H1 (cell line): ENCODE data around the gene PTPRD. TPM values are rescaled to one million over a fixed set of nuclear protein-coding genes. Genes with fewer than 3 reads are reported as not detected.

ENCODE experiments used
- CTCF ChIA-PET: fragments of 300-600 bp; sonication (Branson Sonifier 250); formaldehyde crosslinking; loops from one replicate; lab custom pipeline; 2021; ENCODE audit not compliant: partially characterized antibody; lab: Charles Lee
- POLR2A ChIA-PET: fragments of 300-600 bp; sonication (Branson Sonifier 250); formaldehyde crosslinking; loops from one replicate; lab custom pipeline; 2021; ENCODE audit warnings: inconsistent platforms; ENCODE audit not compliant: partially characterized antibody; lab: Charles Lee
- DNase-seq, 2 experiments: peaks; one replicate each; pipeline versions ENCODE4 v3.0.0 to v3.0.0-alpha.2; 2010 to 2022; ENCODE audit warnings: low spot score in 2 of 2, low read depth in 1 of 2, mixed read lengths in 1 of 2
- FAIRE-seq: peaks from 2 replicates; lab custom pipeline; 2011; peaks lifted over from hg19 to GRCh38; lab: Jason Lieb, UNC
- H2AFZ ChIP-seq: 2 replicates; pipeline ENCODE4 v1.8.1; 2012; ENCODE audit warnings: low read length, inconsistent platforms
- H2AK5ac ChIP-seq: 2 replicates; pipeline ENCODE4 v1.6.1; 2013; ENCODE audit warnings: low read depth, low read length
- H2BK120ac ChIP-seq: replicated peaks from 2 replicates; pipeline ENCODE3; 2013; ENCODE audit warnings: low read depth, low read length, inconsistent platforms
- H2BK12ac ChIP-seq: 2 replicates; pipeline ENCODE4 v1.6.1; 2013; ENCODE audit warnings: low read depth, low read length
- H2BK15ac ChIP-seq: 2 replicates; pipeline ENCODE4 v1.6.1; 2013; ENCODE audit warnings: low read length
- H2BK20ac ChIP-seq: 2 replicates; pipeline ENCODE4 v1.6.1; 2013; ENCODE audit warnings: low read length
- H2BK5ac ChIP-seq: 2 replicates; pipeline ENCODE4 v1.6.1; 2013; ENCODE audit warnings: low read depth, low read length
- H3K14ac ChIP-seq: 2 replicates; pipeline ENCODE4 v1.6.1; 2013; ENCODE audit warnings: inconsistent platforms; ENCODE audit not compliant: insufficient read length
- H3K18ac ChIP-seq: 2 replicates; pipeline ENCODE4 v1.6.1; 2013; ENCODE audit warnings: low read length; ENCODE audit errors: extremely low read depth
- H3K23ac ChIP-seq: 2 replicates; pipeline ENCODE4 v1.6.1; 2013; ENCODE audit warnings: inconsistent platforms; ENCODE audit not compliant: insufficient read length
- H3K23me2 ChIP-seq: 2 replicates; pipeline ENCODE4 v1.6.1; 2013; ENCODE audit warnings: low read depth, low read length
- H3K27ac ChIP-seq: 2 replicates; pipeline ENCODE4 v1.6.1; 2011; ENCODE audit warnings: low read depth, low read length, inconsistent platforms
- H3K27me3 ChIP-seq, 4 experiments: replicated peaks in 1 of 4; 1 replicate in 1 of 4; 2 replicates in 3 of 4; pipeline versions ENCODE4 v1.6.1 to v1.8.1; 2011 to 2013; ENCODE audit warnings: low read length in 3 of 4, mild to moderate bottlenecking in 3 of 4, inconsistent platforms in 2 of 4, mixed read lengths in 2 of 4, moderate library complexity in 1 of 4; ENCODE audit not compliant: control insufficient read depth in 3 of 4, insufficient read depth in 3 of 4; ENCODE audit errors: extremely low read depth in 1 of 4
- H3K36me3 ChIP-seq, 4 experiments: 2 replicates each; pipeline versions ENCODE4 v1.6.1 to v1.8.1; 2011 to 2013; ENCODE audit warnings: mild to moderate bottlenecking in 4 of 4, low read length in 3 of 4, moderate library complexity in 2 of 4, control low read depth in 1 of 4, inconsistent platforms in 1 of 4; ENCODE audit not compliant: insufficient read depth in 4 of 4, control insufficient read depth in 2 of 4
- H3K4ac ChIP-seq: replicated peaks from 2 replicates; pipeline ENCODE3; 2013; ENCODE audit warnings: low read length, low read depth, mixed read lengths, inconsistent platforms; ENCODE audit not compliant: insufficient read length
- H3K4me1 ChIP-seq, 4 experiments: replicated peaks in 1 of 4; 1 replicate in 1 of 4; 2 replicates in 3 of 4; pipeline versions ENCODE4 v1.6.1 to v1.8.1; 2011 to 2013; ENCODE audit warnings: low read length in 3 of 4, inconsistent platforms in 2 of 4, mixed read lengths in 1 of 4; ENCODE audit not compliant: insufficient read depth in 4 of 4, control insufficient read depth in 3 of 4
- H3K4me2 ChIP-seq, 2 experiments: 2 replicates each; pipeline versions ENCODE4 v1.6.1 to v1.8.1; 2011 to 2013; ENCODE audit warnings: low read depth in 2 of 2, low read length in 2 of 2, control low read depth in 1 of 2, inconsistent platforms in 1 of 2, mild to moderate bottlenecking in 1 of 2; ENCODE audit not compliant: insufficient read depth in 1 of 2
- H3K4me3 ChIP-seq, 4 experiments: fragments of 200-600, 300-600 bp in 1 of 4; sonication (generic), shearing (Covaris generic), sonication (Bioruptor Twin) in 1 of 4; 2 replicates each; pipeline versions ENCODE4 v1.5.1 to v1.8.1; 2011 to 2016; ENCODE audit warnings: low read length in 4 of 4, low read depth in 3 of 4, control low read depth in 2 of 4, inconsistent platforms in 2 of 4, mild to moderate bottlenecking in 2 of 4, mixed read lengths in 1 of 4, moderate library complexity in 1 of 4; ENCODE audit not compliant: insufficient read depth in 2 of 4; ENCODE audit errors: extremely low read depth in 1 of 4
- H3K56ac ChIP-seq: replicated peaks from 2 replicates; pipeline ENCODE3; 2013; ENCODE audit warnings: low read depth, mild to moderate bottlenecking, mixed read lengths, low read length, inconsistent platforms; ENCODE audit not compliant: insufficient read length
- H3K79me1 ChIP-seq: 2 replicates; pipeline ENCODE4 v1.6.1; 2013; ENCODE audit warnings: low read depth, low read length, control low read depth
- H3K79me2 ChIP-seq, 2 experiments: 2 replicates each; pipeline versions ENCODE4 v1.6.1 to v1.8.1; 2012 to 2013; ENCODE audit warnings: low read length in 2 of 2, mild to moderate bottlenecking in 2 of 2, inconsistent platforms in 1 of 2; ENCODE audit not compliant: insufficient read depth in 2 of 2, control insufficient read depth in 1 of 2
- H3K9ac ChIP-seq, 4 experiments: replicated peaks in 1 of 4; 1 replicate in 1 of 4; 2 replicates in 3 of 4; pipeline versions ENCODE4 v1.6.1 to v1.8.1; 2011 to 2013; ENCODE audit warnings: low read depth in 3 of 4, low read length in 3 of 4, control low read depth in 2 of 4, mild to moderate bottlenecking in 2 of 4, moderate library complexity in 2 of 4, inconsistent platforms in 1 of 4; ENCODE audit errors: extremely low read depth in 1 of 4
- H3K9me3 ChIP-seq, 2 experiments: 2 replicates each; pipeline versions ENCODE4 v1.6.1 to v1.8.1; 2012 to 2013; ENCODE audit warnings: mild to moderate bottlenecking in 2 of 2, moderate library complexity in 2 of 2, control low read depth in 1 of 2, inconsistent platforms in 1 of 2, low read depth in 1 of 2, low read length in 1 of 2, mixed read lengths in 1 of 2; ENCODE audit not compliant: insufficient read depth in 2 of 2
- H4K20me1 ChIP-seq, 2 experiments: replicated peaks in 1 of 2; 2 replicates each; pipeline versions ENCODE3 to v1.8.1; 2011 to 2013; ENCODE audit warnings: inconsistent platforms in 2 of 2, low read length in 2 of 2, mild to moderate bottlenecking in 1 of 2; ENCODE audit not compliant: insufficient read depth in 2 of 2, control insufficient read depth in 1 of 2
- H4K5ac ChIP-seq: 2 replicates; pipeline ENCODE4 v1.6.1; 2013; ENCODE audit warnings: low read length, low read depth, mixed read lengths, inconsistent platforms; ENCODE audit not compliant: insufficient read length
- H4K8ac ChIP-seq: 2 replicates; pipeline ENCODE4 v1.8.0; 2013; ENCODE audit warnings: mild to moderate bottlenecking, moderate library complexity, low read length, inconsistent platforms; ENCODE audit not compliant: insufficient read depth; ENCODE audit errors: extremely low read depth
- H4K91ac ChIP-seq: replicated peaks from 2 replicates; pipeline ENCODE3; 2013; ENCODE audit warnings: low read length, mixed read lengths, inconsistent platforms; ENCODE audit not compliant: insufficient read length
- BACH1 ChIP-seq: IDR thresholded peaks from 2 replicates; pipeline ENCODE4 v1.6.1; 2012; ENCODE audit warnings: low read length, improper control_type of control experiment
- BCL11A ChIP-seq, 2 experiments: IDR thresholded peaks; one replicate each; pipeline ENCODE4 v1.6.1; 2011; ENCODE audit warnings: low read depth in 2 of 2, low read length in 2 of 2, mild to moderate bottlenecking in 2 of 2
- CEBPB ChIP-seq: IDR thresholded peaks from 2 replicates; pipeline ENCODE4 v1.6.1; 2012; ENCODE audit warnings: low read depth, low read length
- JUN ChIP-seq: IDR thresholded peaks from 2 replicates; pipeline ENCODE4 v1.6.1; 2011; ENCODE audit warnings: low read depth, mild to moderate bottlenecking, improper control_type of control experiment, low read length
- POLR2A ChIP-seq, 2 experiments: IDR thresholded peaks; 1 replicate in 1 of 2; 2 replicates in 1 of 2; pipeline ENCODE4 v1.6.1; 2011; ENCODE audit warnings: low read depth in 2 of 2, low read length in 2 of 2, mild to moderate bottlenecking in 2 of 2; ENCODE audit errors: control extremely low read depth in 1 of 2
- RBBP5 ChIP-seq: IDR thresholded peaks from 2 replicates; pipeline ENCODE4 v1.7.1; 2012; ENCODE audit warnings: low read depth, mild to moderate bottlenecking, inconsistent platforms, low read length, moderate library complexity, borderline replicate concordance
- TEAD4 ChIP-seq: IDR thresholded peaks from 2 replicates; pipeline ENCODE4 v1.6.1; 2012; ENCODE audit warnings: low read depth, low read length, inconsistent platforms, mixed read lengths
- WGBS, 2 experiments: shearing (Covaris generic) in 1 of 2; methylation state at CpG; one replicate each; pipeline versions ENCODE4 v1.1.6 to v1.1.7; 2013 to 2015; ENCODE audit warnings: low lambda C conversion rate in 2 of 2, mixed read lengths in 2 of 2, inconsistent platforms in 1 of 2, low coverage in 1 of 2, missing lambda C conversion rate in 1 of 2; ENCODE audit not compliant: insufficient replicate concordance in 2 of 2, insufficient coverage in 1 of 2, insufficient read length in 1 of 2; ENCODE audit errors: extremely low coverage in 1 of 2, missing lambda C conversion rate in 1 of 2; 5-methylcytosine and 5-hydroxymethylcytosine counted together
- polyA plus RNA-seq, 7 experiments: library from polyadenylated mRNA; depleted of rRNA in 3 of 7; stranded (reverse) in 5 of 7; unstranded in 2 of 7; fragments of >200 nt in 5 of 7; fragments of 200-250 nt in 2 of 7; gene quantifications; 1 replicate in 5 of 7; 2 replicates in 1 of 7; 4 replicates in 1 of 7; pipeline versions ENCODE4 v1.2.1 to v1.2.3, GENCODE V29; 2011 to 2013; ENCODE audit warnings: missing spikeins in 2 of 7, mixed read lengths in 2 of 7
- total RNA-seq: library from RNA; stranded (reverse); fragmentation: NEBNext Ultra II Directional; extraction: Animal tissue kit (Norgen Biotek cat#: 25700); gene quantifications from 2 replicates; pipeline ENCODE4 v1.2.1, GENCODE V29; 2021

Gene PTPRD
- total and polyA plus RNA-seq, 2 of the 8 experiments (the other 6 are each of a cell fraction or from before 2014, with no cell fraction given): 17.2 to 77.0 TPM

DNA sequence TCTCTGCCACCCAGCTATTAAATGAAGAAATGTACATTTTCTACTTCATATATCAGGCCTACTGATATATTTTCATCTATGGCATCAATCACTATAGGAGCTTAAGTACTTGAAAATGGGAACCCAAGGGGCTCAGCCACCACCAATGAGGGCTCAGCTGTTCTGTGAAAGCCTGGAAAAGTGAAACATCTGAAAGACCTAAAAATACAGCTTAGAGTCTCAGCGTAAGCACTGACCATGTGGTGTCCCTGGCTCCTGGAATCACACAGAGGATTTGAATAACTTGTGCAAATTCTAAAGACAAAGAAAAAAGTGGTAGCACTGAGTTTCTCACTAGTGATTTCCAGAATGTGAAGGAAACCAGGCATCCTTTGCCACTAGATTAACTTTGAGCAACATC, 64.5 kb downstream of the PTPRD start:
- Histone ChIP-seq H2BK20ac (no peak overlapping the region), H3K9me3 (no peaks in the 10 kb centered on the region), H2BK12ac (no peak overlapping the region), H3K56ac (no peak overlapping the region), H3K4me2 (no peak overlapping the region), H3K23ac (no peak overlapping the region), H3K4me3 (no peak overlapping the region), H3K18ac (no peak overlapping the region), H2AFZ (no peak overlapping the region), H3K4ac (no peak overlapping the region), H3K36me3 (no peaks in the 10 kb centered on the region), H2AK5ac (no peak overlapping the region), H4K5ac (no peak overlapping the region), H3K27ac (no peak overlapping the region), H3K27me3 (no peaks in the 10 kb centered on the region), H2BK120ac (no peak overlapping the region), H3K14ac (no peak overlapping the region), H3K4me1 (no peaks in the 10 kb centered on the region), H3K23me2 (no peaks in the 10 kb centered on the region), H3K9ac (no peak overlapping the region), H4K20me1 (no peaks in the 10 kb centered on the region), H3K79me2 (no peaks in the 10 kb centered on the region), H4K8ac (no peak overlapping the region), H3K79me1 (no peaks in the 10 kb centered on the region), H2BK5ac (no peak overlapping the region), H2BK15ac (no peak overlapping the region), H4K91ac (no peak overlapping the region)
- no peak for FAIRE-seq
- DNase-seq: no peak
- ChIA-PET POLR2A (interaction anchor here (0.7 kb wide), 1 partner anchor 550 kb away, joined by 3 read pairs; no protein-coding TSS in a partner anchor), CTCF (interaction anchor here (1.3 kb wide), 1 partner anchor 22 kb away, joined by 3 read pairs; no protein-coding TSS in a partner anchor)
- WGBS, 2 experiments: 75% methylated on average over 1 of the region's 1 CpG; no CpG with 5 or more reads in 1 of the 2 experiments
- no peak for TF ChIP-seq BACH1
- TF ChIP-seq BCL11A (IDR thresholded peaks at IDR 0.05; ENCODE audit: low read depth in 2 of 2, low read length in 2 of 2): no peak
- TF ChIP-seq POLR2A (IDR thresholded peaks at IDR 0.05; ENCODE audit: control extremely low read depth in 1 of 2, low read depth in 2 of 2, low read length in 2 of 2): no peak
- no peak for TF ChIP-seq CEBPB
- TF ChIP-seq RBBP5: no peak
- no peak for TF ChIP-seq JUN
- no peak for TF ChIP-seq TEAD4
